Measurements from ENCODE around the gene NFX1. TPM values are rescaled to one million over a fixed set of nuclear protein-coding genes. Genes with fewer than 3 reads are reported as not detected.

The NFX1 gene
- polyA plus RNA-seq, 3 donors, result 4.3 to 26.3 (median 8.1) TPM

DNA sequence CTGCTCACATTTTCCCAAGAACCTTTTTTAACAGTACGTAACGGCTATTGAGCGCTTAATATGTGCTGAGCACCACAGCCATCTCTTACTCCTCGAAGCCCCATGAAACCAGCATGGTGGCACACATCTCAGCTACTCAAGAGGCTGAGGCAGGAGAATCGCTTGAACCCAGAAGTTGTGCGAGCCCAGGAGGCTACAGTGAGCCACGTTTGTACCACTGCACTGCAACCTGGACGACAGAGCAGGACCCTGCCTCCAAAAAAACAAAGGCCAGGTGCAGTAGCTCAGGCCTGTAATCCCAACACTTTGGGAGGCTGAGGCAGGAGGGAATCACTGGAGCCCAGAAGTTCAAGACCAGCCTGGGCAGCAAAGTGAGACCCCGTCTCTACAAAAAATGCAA lies 83.9 kb downstream of the NFX1 start:
- no peak overlapping the region for H3K27ac Mint-ChIP-seq
- H3K9ac ChIP-seq (ENCODE audit: insufficient read depth, low read length, poor library complexity, severe bottlenecking), result no peak overlapping the region
- H3K9me3 ChIP-seq (replicated peaks in 1 of 2; ENCODE audit: control insufficient read depth in 1 of 2, insufficient read depth in 1 of 2, low read length in 2 of 2), result no peaks in the 10 kb centered on the region
- H3K27me3 ChIP-seq (ENCODE audit: control insufficient read depth in 2 of 2, insufficient read depth in 2 of 2, low read length in 2 of 2), result no peaks in the 10 kb centered on the region
- H3K4me2 ChIP-seq (replicated peaks; ENCODE audit: extremely low read depth, low read length, poor library complexity, severe bottlenecking), result no peak overlapping the region
- peaks cover 0 to 3% (median 0%) of the 10 kb centered on the region in 3 donors for H3K27me3 Mint-ChIP-seq (ENCODE audit: low read depth in 3 of 3)
- intact Hi-C loops (cut with micrococcal nuclease), result no loop called here
- H2AFZ ChIP-seq (ENCODE audit: insufficient read depth, low read depth, low read length, poor library complexity, severe bottlenecking), result no peak overlapping the region
- H3K4me3 Mint-ChIP-seq, result no peak overlapping the region
- H4K20me1 ChIP-seq (ENCODE audit: insufficient read depth, low read length), result no peaks in the 10 kb centered on the region
- H3K4me3 ChIP-seq (replicated peaks in 1 of 3; ENCODE audit: low read depth in 2 of 3, low read length in 3 of 3), result no peak overlapping the region
- H3K36me3 Mint-ChIP-seq, result peaks cover 31 to 35% of the 10 kb centered on the region in 2 donors
- no peaks in the 10 kb centered on the region for H3K79me2 ChIP-seq (ENCODE audit: insufficient read depth, low read length)
- TF ChIP-seq, protein P1, sequence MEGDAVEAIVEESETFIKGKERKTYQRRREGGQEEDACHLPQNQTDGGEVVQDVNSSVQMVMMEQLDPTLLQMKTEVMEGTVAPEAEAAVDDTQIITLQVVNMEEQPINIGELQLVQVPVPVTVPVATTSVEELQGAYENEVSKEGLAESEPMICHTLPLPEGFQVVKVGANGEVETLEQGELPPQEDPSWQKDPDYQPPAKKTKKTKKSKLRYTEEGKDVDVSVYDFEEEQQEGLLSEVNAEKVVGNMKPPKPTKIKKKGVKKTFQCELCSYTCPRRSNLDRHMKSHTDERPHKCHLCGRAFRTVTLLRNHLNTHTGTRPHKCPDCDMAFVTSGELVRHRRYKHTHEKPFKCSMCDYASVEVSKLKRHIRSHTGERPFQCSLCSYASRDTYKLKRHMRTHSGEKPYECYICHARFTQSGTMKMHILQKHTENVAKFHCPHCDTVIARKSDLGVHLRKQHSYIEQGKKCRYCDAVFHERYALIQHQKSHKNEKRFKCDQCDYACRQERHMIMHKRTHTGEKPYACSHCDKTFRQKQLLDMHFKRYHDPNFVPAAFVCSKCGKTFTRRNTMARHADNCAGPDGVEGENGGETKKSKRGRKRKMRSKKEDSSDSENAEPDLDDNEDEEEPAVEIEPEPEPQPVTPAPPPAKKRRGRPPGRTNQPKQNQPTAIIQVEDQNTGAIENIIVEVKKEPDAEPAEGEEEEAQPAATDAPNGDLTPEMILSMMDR (IDR thresholded peaks at IDR 0.05), result no peak
- H3K9me3 Mint-ChIP-seq, result peaks cover 0 to 2% (median 0%) of the 10 kb centered on the region in 7 donors
- peaks cover 30 to 40% of the 10 kb centered on the region in 2 donors for H3K36me3 ChIP-seq (replicated peaks in 1 of 2; ENCODE audit: control insufficient read depth in 1 of 2, insufficient read depth in 2 of 2, low read length in 2 of 2)
- no peak for DNase-seq
- H3K4me1 ChIP-seq (ENCODE audit: control insufficient read depth in 1 of 2, insufficient read depth in 2 of 2, low read length in 2 of 2), result peaks cover 5 to 8% of the 10 kb centered on the region in 2 donors
- H3K27ac ChIP-seq (ENCODE audit: low read depth in 1 of 2, low read length in 2 of 2), result no peak overlapping the region
- H3K4me1 Mint-ChIP-seq, result peaks cover 20% of the 10 kb centered on the region
- 99% methylated on average over 8 of the region's 9 CpGs for WGBS (ENCODE audit: insufficient coverage)

DNA sequence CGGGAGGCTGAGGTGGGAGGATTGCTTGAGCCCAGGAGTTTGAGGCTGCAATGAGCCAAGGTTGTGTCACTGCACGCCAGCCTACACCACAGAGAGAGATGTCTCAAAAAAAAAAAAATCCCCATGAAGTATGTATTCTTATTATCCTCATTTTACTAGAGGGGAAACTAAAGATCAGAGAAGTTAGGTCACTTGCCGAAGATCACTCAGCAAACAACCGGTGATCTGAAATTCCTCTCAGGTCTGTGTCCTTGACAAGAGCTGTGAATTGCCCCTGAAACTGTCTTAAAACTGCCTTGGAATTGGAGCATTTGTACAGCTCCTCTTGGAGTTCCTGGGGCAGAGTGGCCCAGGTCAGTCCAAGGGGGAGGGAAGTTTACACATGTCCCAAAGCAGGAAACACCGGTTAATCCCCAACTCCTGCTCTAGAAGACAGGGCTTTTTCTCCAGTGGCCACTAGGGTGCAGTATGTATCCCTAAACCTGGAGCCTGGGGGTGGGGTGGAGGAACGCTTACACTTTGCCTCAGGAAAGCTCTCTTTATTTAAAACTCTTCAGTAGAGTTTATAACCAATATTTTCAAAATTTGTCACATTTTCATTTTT lies 84.4 kb downstream of the NFX1 start:
- peaks cover 20% of the 10 kb centered on the region for H3K4me1 Mint-ChIP-seq
- peak overlapping the region; percentile 40 to 79 for H3K4me3 Mint-ChIP-seq
- 83% methylated on average over 1 of the region's 6 CpGs for WGBS (ENCODE audit: insufficient coverage)
- TF ChIP-seq, protein P1 (IDR thresholded peaks at IDR 0.05), result peak; percentile 90
- no peak overlapping the region for H3K9ac ChIP-seq (ENCODE audit: insufficient read depth, low read length, poor library complexity, severe bottlenecking)
- intact Hi-C loops (cut with micrococcal nuclease), result no loop called here
- H3K36me3 ChIP-seq (replicated peaks in 1 of 2; ENCODE audit: control insufficient read depth in 1 of 2, insufficient read depth in 2 of 2, low read length in 2 of 2), result peaks cover 27 to 35% of the 10 kb centered on the region in 2 donors
- DNase-seq, result peak; percentile 34 to 59 (median 59)
- H3K9me3 ChIP-seq (replicated peaks in 1 of 2; ENCODE audit: control insufficient read depth in 1 of 2, insufficient read depth in 1 of 2, low read length in 2 of 2), result no peaks in the 10 kb centered on the region
- peaks cover 0 to 3% (median 0%) of the 10 kb centered on the region in 3 donors for H3K27me3 Mint-ChIP-seq (ENCODE audit: low read depth in 3 of 3)
- peaks cover 5 to 8% of the 10 kb centered on the region in 2 donors for H3K4me1 ChIP-seq (ENCODE audit: control insufficient read depth in 1 of 2, insufficient read depth in 2 of 2, low read length in 2 of 2)
- peaks cover 25 to 29% of the 10 kb centered on the region in 2 donors for H3K36me3 Mint-ChIP-seq
- H4K20me1 ChIP-seq (ENCODE audit: insufficient read depth, low read length), result no peaks in the 10 kb centered on the region
- H3K4me3 ChIP-seq (replicated peaks in 1 of 3; ENCODE audit: low read depth in 2 of 3, low read length in 3 of 3), result peak overlapping the region in 1 of 3 experiments; percentile 40
- H3K79me2 ChIP-seq (ENCODE audit: insufficient read depth, low read length), result no peaks in the 10 kb centered on the region
- H3K27ac Mint-ChIP-seq, result peak overlapping the region in 1 of 7 donors; percentile 73
- no peak overlapping the region for H3K27ac ChIP-seq (ENCODE audit: low read depth in 1 of 2, low read length in 2 of 2)
- peak overlapping the region; percentile 47 for H3K4me2 ChIP-seq (replicated peaks; ENCODE audit: extremely low read depth, low read length, poor library complexity, severe bottlenecking)
- H3K9me3 Mint-ChIP-seq, result peaks cover 0 to 2% (median 0%) of the 10 kb centered on the region in 7 donors
- no peaks in the 10 kb centered on the region for H3K27me3 ChIP-seq (ENCODE audit: control insufficient read depth in 2 of 2, insufficient read depth in 2 of 2, low read length in 2 of 2)
- H2AFZ ChIP-seq (ENCODE audit: insufficient read depth, low read depth, low read length, poor library complexity, severe bottlenecking), result peak overlapping the region; percentile 54

Data from CD14-positive monocyte (primary cell).